Measurements from ENCODE around the gene CSNK2A3.
"Not testable (repeated sequence)": the region's sequence is repeated elsewhere in the genome, so short reads cannot be mapped to it uniquely, and the experiment has no call there.

The CSNK2A3 gene

GRCh38 chr11:11380883-11381282, 27.8 kb upstream of the CSNK2A3 start:
- in situ Hi-C loops (cut with HindIII; ENCODE audit: low sequenced_read_pairs), result no loop called here

GRCh38 chr11:11380340-11380739, 27.3 kb upstream of the CSNK2A3 start:
- in situ Hi-C loops (cut with HindIII; ENCODE audit: low sequenced_read_pairs), result no loop called here

- in situ Hi-C loops (cut with HindIII; ENCODE audit: low sequenced_read_pairs), result no loop called here
These were observed 26.6 kb upstream of the CSNK2A3 start for GRCh38 chr11:11379661-11380060.

GRCh38 chr11:11378184-11378940, 25.3 kb upstream of the CSNK2A3 start:
- in situ Hi-C loops (cut with HindIII; ENCODE audit: low sequenced_read_pairs), result no loop called here

GRCh38 chr11:11374358-11375148, 21.5 kb upstream of the CSNK2A3 start:
- in situ Hi-C loops (cut with HindIII; ENCODE audit: low sequenced_read_pairs), result no loop called here

GRCh38 chr11:11373934-11374333, 20.9 kb upstream of the CSNK2A3 start:
- in situ Hi-C loops (cut with HindIII; ENCODE audit: low sequenced_read_pairs), result no loop called here

- in situ Hi-C loops (cut with HindIII; ENCODE audit: low sequenced_read_pairs), result no loop called here
These were observed 19.4 kb upstream of the CSNK2A3 start for GRCh38 chr11:11372461-11372860.

GRCh38 chr11:11370962-11371303, 17.9 kb upstream of the CSNK2A3 start:
- in situ Hi-C loops (cut with HindIII; ENCODE audit: low sequenced_read_pairs), result no loop called here

- in situ Hi-C loops (cut with HindIII; ENCODE audit: low sequenced_read_pairs), result no loop called here
These were observed 17.4 kb upstream of the CSNK2A3 start for GRCh38 chr11:11370255-11370961.

GRCh38 chr11:11366793-11367192, 13.7 kb upstream of the CSNK2A3 start:
- in situ Hi-C loops (cut with HindIII; ENCODE audit: low sequenced_read_pairs), result no loop called here

GRCh38 chr11:11363674-11364073, 10.6 kb upstream of the CSNK2A3 start:
- in situ Hi-C loops (cut with HindIII; ENCODE audit: low sequenced_read_pairs), result no loop called here

GRCh38 chr11:11359611-11360010, 6.6 kb upstream of the CSNK2A3 start:
- in situ Hi-C loops (cut with HindIII; ENCODE audit: low sequenced_read_pairs), result no loop called here

- in situ Hi-C loops (cut with HindIII; ENCODE audit: low sequenced_read_pairs), result no loop called here
These were observed 3.8 kb upstream of the CSNK2A3 start for GRCh38 chr11:11356842-11357241.

- in situ Hi-C loops (cut with HindIII; ENCODE audit: low sequenced_read_pairs), result not testable (repeated sequence)
These were observed 1.2 kb downstream of the CSNK2A3 start for GRCh38 chr11:11351851-11352250.

GRCh38 chr11:11351042-11351586, 1.9 kb downstream of the CSNK2A3 start:
- in situ Hi-C loops (cut with HindIII; ENCODE audit: low sequenced_read_pairs), result no loop called here

- in situ Hi-C loops (cut with HindIII; ENCODE audit: low sequenced_read_pairs), result no loop called here
These were observed 3.1 kb downstream of the CSNK2A3 start for GRCh38 chr11:11349870-11350337.

- in situ Hi-C loops (cut with HindIII; ENCODE audit: low sequenced_read_pairs), result no loop called here
These were observed 3.8 kb downstream of the CSNK2A3 start for GRCh38 chr11:11349106-11349825.

GRCh38 chr11:11348303-11348702, 4.7 kb downstream of the CSNK2A3 start:
- in situ Hi-C loops (cut with HindIII; ENCODE audit: low sequenced_read_pairs), result no loop called here

- in situ Hi-C loops (cut with HindIII; ENCODE audit: low sequenced_read_pairs), result no loop called here
These were observed 5.5 kb downstream of the CSNK2A3 start for GRCh38 chr11:11347592-11347991.

- in situ Hi-C loops (cut with HindIII; ENCODE audit: low sequenced_read_pairs), result no loop called here
These were observed 6.7 kb downstream of the CSNK2A3 start for GRCh38 chr11:11346303-11346702.

- in situ Hi-C loops (cut with HindIII; ENCODE audit: low sequenced_read_pairs), result no loop called here
These were observed 8.0 kb downstream of the CSNK2A3 start for GRCh38 chr11:11345099-11345498.

Measured in endothelial cell of hepatic sinusoid (primary cell).